ENCODE results near the gene SLC38A10. TPM values are rescaled to one million over a fixed set of nuclear protein-coding genes. Genes with fewer than 3 reads are reported as not detected.

Gene SLC38A10
- total RNA-seq, 1 donor from 2014 or later: 13.9 TPM

GRCh38 chr17:81196505-81197408 is 98.3 kb downstream of the SLC38A10 start:
- no peak for FAIRE-seq

GRCh38 chr17:81195941-81196495 is 99.1 kb downstream of the SLC38A10 start:
- no peak for FAIRE-seq
- DNase-seq (ENCODE audit: low spot score in 2 of 2): no peak

More at GRCh38 chr17:81196505-81197408, 98.3 kb downstream of the SLC38A10 start:
- no peak for DNase-seq (ENCODE audit: low spot score in 2 of 2)

Other genes starting within 250 kb of the SLC38A10 start
- gene PVALEF, start 129.8 kb downstream of the SLC38A10 start, total RNA-seq: not detected
- gene AATK, start 129.1 kb downstream of the SLC38A10 start, total RNA-seq: 8.2 TPM
- 13.0 TPM for gene CEP131, start 72.3 kb downstream of the SLC38A10 start, total RNA-seq
- gene TEPSIN, start 56.3 kb downstream of the SLC38A10 start, total RNA-seq: 7.3 TPM
- 5.7 TPM for gene NDUFAF8, start 56.0 kb downstream of the SLC38A10 start, total RNA-seq
- 5.7 TPM for gene BAHCC1, start 100.2 kb upstream of the SLC38A10 start, total RNA-seq
- 5,358 TPM for gene ACTG1, start 217.5 kb upstream of the SLC38A10 start, total RNA-seq
- gene FSCN2, start 233.1 kb upstream of the SLC38A10 start, total RNA-seq: 4.9 TPM